SU-DHL-6 (cell line): ENCODE measurements around the gene TMEM94.

Experiments
- H2AFZ ChIP-seq: fragments of 200-600 bp; sonication (generic); 2 replicates; pipeline ENCODE4 v1.6.1; 2014; ENCODE audit warnings: low read depth, mild to moderate bottlenecking, moderate library complexity, mixed read lengths, antibody characterized with exemption, low read length; ENCODE audit not compliant: severe bottlenecking
- H3F3A ChIP-seq: fragments of 200-600 bp; shearing (Covaris generic); 2 replicates; pipeline ENCODE4 v1.6.0; 2016; ENCODE audit warnings: antibody characterized with exemption, mild to moderate bottlenecking; ENCODE audit not compliant: insufficient read depth
- H3K27ac ChIP-seq: fragments of 200-600 bp; sonication (generic); 2 replicates; pipeline ENCODE4 v1.5.1; 2016; ENCODE audit warnings: low read depth, mild to moderate bottlenecking, low read length, moderate library complexity, mixed read lengths
- H3K27me3 ChIP-seq: fragments of 200-600 bp; sonication (generic), shearing (Covaris generic); 2 replicates; pipeline ENCODE4 v1.6.0; 2014; ENCODE audit warnings: mild to moderate bottlenecking, low read length
- H3K36me3 ChIP-seq: fragments of 200-600 bp; sonication (generic); 2 replicates; pipeline ENCODE4 v1.6.1; 2014; ENCODE audit warnings: mild to moderate bottlenecking, low read length, mixed read lengths
- H3K4me2 ChIP-seq: fragments of 300-600, 200-600 bp; shearing (Covaris generic), sonication (generic); 2 replicates; pipeline ENCODE4 v1.6.0; 2014; ENCODE audit warnings: low read length, low read depth, mild to moderate bottlenecking; ENCODE audit not compliant: poor library complexity, severe bottlenecking
- H3K4me3 ChIP-seq: fragments of 200-600 bp; sonication (generic); 2 replicates; pipeline ENCODE4 v1.5.1; 2014; ENCODE audit warnings: antibody characterized with exemption, low read length, mild to moderate bottlenecking, mixed read lengths; ENCODE audit not compliant: insufficient read depth, poor library complexity, severe bottlenecking
- H3K79me2 ChIP-seq: fragments of 200-600 bp; sonication (generic); 2 replicates; pipeline ENCODE4 v1.6.1; 2014; ENCODE audit warnings: mild to moderate bottlenecking, low read length, moderate library complexity; ENCODE audit not compliant: insufficient read depth
- H3K9ac ChIP-seq: fragments of 200-600 bp; sonication (generic); 2 replicates; pipeline ENCODE4 v1.7.0; 2014; ENCODE audit warnings: mild to moderate bottlenecking, low read length
- H3K9me2 ChIP-seq: fragments of 200-600 bp; sonication (generic); replicated peaks from 2 replicates; pipeline ENCODE4 v1.6.1; 2014; ENCODE audit warnings: low read length; ENCODE audit not compliant: insufficient read depth
- H3K9me3 ChIP-seq: fragments of 200-600 bp; sonication (generic); 2 replicates; pipeline ENCODE4 v1.6.1; 2014; ENCODE audit warnings: low read length, mixed read lengths; ENCODE audit not compliant: insufficient read depth
- H4K20me1 ChIP-seq: fragments of 200-600 bp; sonication (generic); 2 replicates; pipeline ENCODE4 v1.6.1; 2014; ENCODE audit warnings: low read depth, mild to moderate bottlenecking, antibody characterized with exemption, low read length, moderate library complexity, mixed read lengths
- EZH2phosphoT487 ChIP-seq: fragments of 200-600 bp; sonication (generic), shearing (Covaris generic); conservative IDR thresholded peaks from 2 replicates; pipeline ENCODE4 v1.6.1; 2018; ENCODE audit warnings: mild to moderate bottlenecking, antibody characterized with exemption, low read length, moderate library complexity, mixed read lengths
- TF ChIP-seq, protein P1 (sequence below): fragments of 200-600 bp; sonication (generic); IDR thresholded peaks from one replicate; pipeline ENCODE4 v1.5.1; 2017; ENCODE audit warnings: antibody characterized with exemption, mild to moderate bottlenecking, low read length, moderate library complexity; ENCODE audit not compliant: insufficient read depth, poor library complexity, severe bottlenecking

TMEM94 gene

DNA sequence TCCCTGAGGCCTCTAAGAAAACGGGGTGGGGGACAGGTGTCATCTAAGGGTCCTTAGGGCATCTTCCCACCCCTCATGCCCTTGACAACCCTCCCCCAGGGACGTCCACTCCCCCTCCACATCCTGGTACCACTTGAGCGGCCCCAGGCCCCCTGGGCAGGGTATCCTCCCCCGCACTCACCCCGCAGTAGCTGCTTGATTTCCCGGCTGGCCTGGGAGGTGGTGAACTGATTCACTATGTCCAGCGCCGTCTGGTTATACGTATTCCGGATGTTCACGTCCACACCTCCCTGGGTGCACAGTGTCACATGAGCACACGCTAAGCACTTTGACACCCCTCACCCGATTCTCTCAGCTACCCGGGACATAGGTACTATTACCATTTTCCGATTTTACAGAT lies 49.2 kb downstream of the TMEM94 start:
- H3K36me3 ChIP-seq = no peaks in the 10 kb centered on the region

DNA sequence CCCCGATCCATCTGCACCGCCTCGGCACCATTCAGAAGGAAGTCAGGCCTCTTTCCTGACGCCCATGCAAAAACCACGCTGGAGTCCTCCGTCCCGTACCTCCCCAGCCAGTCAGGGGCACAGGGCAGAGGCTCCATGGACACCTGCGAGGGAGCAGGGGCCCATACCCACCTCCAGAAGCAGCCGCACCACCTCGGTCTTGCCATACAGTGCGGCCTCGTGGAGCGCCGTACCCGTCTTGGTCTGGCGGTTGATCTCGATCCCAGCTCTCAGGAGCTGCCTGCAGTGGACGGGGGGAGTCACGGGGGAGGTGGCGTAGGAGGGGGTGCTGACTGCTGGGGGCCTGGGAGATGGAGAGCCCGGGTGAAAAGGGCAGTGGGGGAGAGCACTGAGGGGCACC lies 49.7 kb downstream of the TMEM94 start:
- H3K9me3 ChIP-seq = no peaks in the 10 kb centered on the region
- no peaks in the 10 kb centered on the region for H4K20me1 ChIP-seq
- H3K9me2 ChIP-seq = no peaks in the 10 kb centered on the region
- H3K27ac ChIP-seq = no peak overlapping the region
- H3K36me3 ChIP-seq = no peaks in the 10 kb centered on the region
- no peak overlapping the region for H3K4me3 ChIP-seq
- no peaks in the 10 kb centered on the region for H3K27me3 ChIP-seq
- H3K79me2 ChIP-seq = no peaks in the 10 kb centered on the region
- no peaks in the 10 kb centered on the region for H3F3A ChIP-seq
- no peak overlapping the region for H3K4me2 ChIP-seq
- no peak overlapping the region for H2AFZ ChIP-seq
- H3K9ac ChIP-seq = no peak overlapping the region
- no peak for TF ChIP-seq EZH2phosphoT487
- TF ChIP-seq, protein P1, sequence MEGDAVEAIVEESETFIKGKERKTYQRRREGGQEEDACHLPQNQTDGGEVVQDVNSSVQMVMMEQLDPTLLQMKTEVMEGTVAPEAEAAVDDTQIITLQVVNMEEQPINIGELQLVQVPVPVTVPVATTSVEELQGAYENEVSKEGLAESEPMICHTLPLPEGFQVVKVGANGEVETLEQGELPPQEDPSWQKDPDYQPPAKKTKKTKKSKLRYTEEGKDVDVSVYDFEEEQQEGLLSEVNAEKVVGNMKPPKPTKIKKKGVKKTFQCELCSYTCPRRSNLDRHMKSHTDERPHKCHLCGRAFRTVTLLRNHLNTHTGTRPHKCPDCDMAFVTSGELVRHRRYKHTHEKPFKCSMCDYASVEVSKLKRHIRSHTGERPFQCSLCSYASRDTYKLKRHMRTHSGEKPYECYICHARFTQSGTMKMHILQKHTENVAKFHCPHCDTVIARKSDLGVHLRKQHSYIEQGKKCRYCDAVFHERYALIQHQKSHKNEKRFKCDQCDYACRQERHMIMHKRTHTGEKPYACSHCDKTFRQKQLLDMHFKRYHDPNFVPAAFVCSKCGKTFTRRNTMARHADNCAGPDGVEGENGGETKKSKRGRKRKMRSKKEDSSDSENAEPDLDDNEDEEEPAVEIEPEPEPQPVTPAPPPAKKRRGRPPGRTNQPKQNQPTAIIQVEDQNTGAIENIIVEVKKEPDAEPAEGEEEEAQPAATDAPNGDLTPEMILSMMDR = no peak

More for the DNA sequence above, 49.2 kb downstream of the TMEM94 start:
- Histone ChIP-seq H3K4me2 (no peak overlapping the region), H3K9ac (no peak overlapping the region), H3K9me3 (no peaks in the 10 kb centered on the region), H3K9me2 (no peaks in the 10 kb centered on the region), H3K4me3 (no peak overlapping the region), H3K27ac (no peak overlapping the region), H3F3A (no peaks in the 10 kb centered on the region), H3K27me3 (no peaks in the 10 kb centered on the region), H2AFZ (no peak overlapping the region), H4K20me1 (no peaks in the 10 kb centered on the region), H3K79me2 (no peaks in the 10 kb centered on the region)
- no peak for TF ChIP-seq EZH2phosphoT487
- TF ChIP-seq, protein P1 = no peak

GRCh38 chr17:75506888-75507287 lies 50.5 kb downstream of the TMEM94 start:
- Histone ChIP-seq H3K27me3 (no peaks in the 10 kb centered on the region), H3K4me2 (no peak overlapping the region), H2AFZ (no peak overlapping the region), H3K27ac (no peak overlapping the region), H3K36me3 (no peaks in the 10 kb centered on the region), H4K20me1 (no peaks in the 10 kb centered on the region), H3K9me2 (no peaks in the 10 kb centered on the region), H3K9me3 (no peaks in the 10 kb centered on the region), H3F3A (no peaks in the 10 kb centered on the region), H3K9ac (no peak overlapping the region), H3K4me3 (no peak overlapping the region), H3K79me2 (no peaks in the 10 kb centered on the region)
- TF ChIP-seq, protein P1 = no peak
- TF ChIP-seq EZH2phosphoT487 = no peak
